SK-N-SH (cell line): ENCODE data around the gene TMEM38A. TPM values are rescaled to one million over a fixed set of nuclear protein-coding genes. Genes with fewer than 3 reads are reported as not detected.

Experiments
- CTCF ChIA-PET: fragments of 300-600, 350-600 bp; formaldehyde crosslinking; extraction: SDS; loops from one replicate; lab custom pipeline; 2021; lab: Yijun Ruan, JAX
- POLR2A ChIA-PET: fragments of 350-600 bp; sonication (Branson Sonifier 250); formaldehyde crosslinking; extraction: SDS; loops from one replicate; lab custom pipeline; 2020; ENCODE audit warnings: antibody characterized with exemption, inconsistent platforms; lab: Yijun Ruan, JAX
- DNase-seq: peaks from one replicate; pipeline ENCODE4 v3.0.0; 2012
- H2AFZ ChIP-seq: fragments of 200-600 bp; sonication (generic); 2 replicates; pipeline ENCODE4 v1.8.1; 2016; ENCODE audit warnings: antibody characterized with exemption, mild to moderate bottlenecking, low read depth
- H3F3A ChIP-seq: fragments of 200-600 bp; sonication (generic); replicated peaks from 2 replicates; pipeline ENCODE3; 2016; ENCODE audit warnings: antibody characterized with exemption, mild to moderate bottlenecking; ENCODE audit not compliant: insufficient read depth
- H3K27ac ChIP-seq, 2 experiments: fragments of 200-500 bp in 1 of 2; fragments of 200-600 bp in 1 of 2; sonication (Bioruptor generic) in 1 of 2; sonication (generic), shearing (Covaris generic) in 1 of 2; 2 replicates each; pipeline versions ENCODE4 v1.5.1 to v1.6.1; 2014 to 2016; ENCODE audit warnings: low read depth in 2 of 2, inconsistent platforms in 1 of 2, low read length in 1 of 2, mild to moderate bottlenecking in 1 of 2, mixed read lengths in 1 of 2
- H3K27me3 ChIP-seq: fragments of 200-600 bp; sonication (generic), shearing (Covaris generic); 2 replicates; pipeline ENCODE4 v1.6.1; 2016; ENCODE audit warnings: mixed run types; ENCODE audit not compliant: insufficient read depth
- H3K36me3 ChIP-seq, 2 experiments: fragments of 200-500 bp in 1 of 2; fragments of 200-600 bp in 1 of 2; sonication (Bioruptor generic) in 1 of 2; sonication (generic) in 1 of 2; replicated peaks in 1 of 2; 2 replicates each; pipeline versions ENCODE3 to v1.5.1; 2014 to 2016; ENCODE audit warnings: low read length in 1 of 2, mild to moderate bottlenecking in 1 of 2; ENCODE audit not compliant: insufficient read depth in 2 of 2, control insufficient read depth in 1 of 2
- H3K4me1 ChIP-seq, 2 experiments: fragments of 200-500 bp in 1 of 2; fragments of 200-600 bp in 1 of 2; sonication (Bioruptor generic) in 1 of 2; sonication (generic), shearing (Covaris generic) in 1 of 2; 2 replicates each; pipeline versions ENCODE4 v1.5.1 to v1.6.1; 2014 to 2016; ENCODE audit warnings: low read depth in 1 of 2, low read length in 1 of 2, mixed run types in 1 of 2; ENCODE audit not compliant: insufficient read depth in 2 of 2, control insufficient read depth in 1 of 2
- H3K4me2 ChIP-seq: fragments of 200-600 bp; sonication (generic), shearing (Covaris generic); 2 replicates; pipeline ENCODE4 v1.6.1; 2017; ENCODE audit warnings: mixed run types
- H3K4me3 ChIP-seq, 2 experiments: fragments of 200-500 bp in 1 of 2; fragments of 200-600 bp in 1 of 2; sonication (Bioruptor generic) in 1 of 2; sonication (generic), shearing (Covaris generic) in 1 of 2; 2 replicates each; pipeline versions ENCODE4 v1.5.1 to v1.8.1; 2014 to 2016; ENCODE audit warnings: low read depth in 2 of 2, inconsistent platforms in 1 of 2, low read length in 1 of 2, mild to moderate bottlenecking in 1 of 2, mixed read lengths in 1 of 2, moderate library complexity in 1 of 2
- H3K79me2 ChIP-seq: fragments of 200-600 bp; sonication (generic); 2 replicates; pipeline ENCODE4 v1.8.1; 2017; ENCODE audit warnings: mild to moderate bottlenecking; ENCODE audit not compliant: insufficient read depth
- H3K9ac ChIP-seq: fragments of 200-600 bp; sonication (generic); 2 replicates; pipeline ENCODE4 v1.6.1; 2017; ENCODE audit warnings: mixed run types
- H3K9me2 ChIP-seq: fragments of 200-600 bp; sonication (generic); 2 replicates; pipeline ENCODE4 v1.6.1; 2017; ENCODE audit warnings: mixed run types
- H3K9me3 ChIP-seq: fragments of 200-600 bp; sonication (generic); 2 replicates; pipeline ENCODE4 v1.6.1; 2017; ENCODE audit warnings: mixed run types, mild to moderate bottlenecking, moderate library complexity
- H4K20me1 ChIP-seq: fragments of 200-600 bp; sonication (generic); 2 replicates; pipeline ENCODE4 v1.6.1; 2017; ENCODE audit warnings: mild to moderate bottlenecking, mixed run types; ENCODE audit not compliant: insufficient read depth
- CHD2 ChIP-seq: fragments of 150-350 bp; IDR thresholded peaks from 2 replicates; pipeline ENCODE4 v1.6.1; 2018; ENCODE audit warnings: low read length; ENCODE audit not compliant: partially characterized antibody
- ELF1 ChIP-seq: IDR thresholded peaks from 2 replicates; pipeline ENCODE4 v1.4.0; 2012
- FOXJ3 ChIP-seq: sonication (generic); formaldehyde crosslinking; IDR thresholded peaks from 2 replicates; pipeline ENCODE4 v1.5.1; 2020; ENCODE audit warnings: mild to moderate bottlenecking, missing genetic modification reagents
- IRF3 ChIP-seq: fragments of 150-350 bp; IDR thresholded peaks from 2 replicates; pipeline ENCODE4 v1.6.1; 2016; ENCODE audit warnings: mild to moderate bottlenecking, low read depth, low read length
- MAX ChIP-seq: IDR thresholded peaks from 2 replicates; pipeline ENCODE4 v1.4.0; 2012; ENCODE audit warnings: low read depth
- NFIC ChIP-seq: IDR thresholded peaks from 2 replicates; pipeline ENCODE4 v1.4.0; 2012; ENCODE audit warnings: borderline replicate concordance
- POLR2AphosphoS5 ChIP-seq: IDR thresholded peaks from 2 replicates; pipeline ENCODE4 v1.6.1; 2012; ENCODE audit warnings: low read depth, low read length
- REST ChIP-seq: IDR thresholded peaks from 2 replicates; pipeline ENCODE4 v1.6.1; 2012; ENCODE audit warnings: mild to moderate bottlenecking, low read depth, low read length, moderate library complexity
- RFX5 ChIP-seq: IDR thresholded peaks from 2 replicates; pipeline ENCODE4 v1.6.1; 2012; ENCODE audit warnings: mild to moderate bottlenecking, improper control_type of control experiment, low read length
- SMC3 ChIP-seq: IDR thresholded peaks from 2 replicates; pipeline ENCODE4 v1.6.1; 2012; ENCODE audit warnings: low read depth, low read length, improper control_type of control experiment
- TAF1 ChIP-seq: IDR thresholded peaks from 2 replicates; pipeline ENCODE4 v1.6.1; 2012; ENCODE audit warnings: low read depth, mild to moderate bottlenecking, low read length, moderate library complexity, borderline replicate concordance
- TEAD4 ChIP-seq: IDR thresholded peaks from 2 replicates; pipeline ENCODE4 v1.4.0; 2012; ENCODE audit warnings: mild to moderate bottlenecking, borderline replicate concordance; ENCODE audit not compliant: insufficient read depth
- USF1 ChIP-seq: IDR thresholded peaks from 2 replicates; pipeline ENCODE4 v1.4.0; 2012; ENCODE audit warnings: low read depth, borderline replicate concordance
- YY1 ChIP-seq: IDR thresholded peaks from 2 replicates; pipeline ENCODE4 v1.4.0; 2012; ENCODE audit warnings: low read depth, mild to moderate bottlenecking
- ZBTB33 ChIP-seq: IDR thresholded peaks from 2 replicates; pipeline ENCODE4 v1.4.0; 2012; ENCODE audit warnings: low read depth, borderline replicate concordance
- WGBS: methylation state at CpG from one replicate; pipeline ENCODE4 v1.1.6; 2017; ENCODE audit warnings: low lambda C conversion rate; 5-methylcytosine and 5-hydroxymethylcytosine counted together
- polyA plus RNA-seq, 3 experiments: library from polyadenylated mRNA; depleted of rRNA; stranded (reverse); fragments of >200 nt; gene quantifications; 2 replicates each; pipeline ENCODE4 v1.2.3, GENCODE V29; 2012

The TMEM38A gene
- polyA plus RNA-seq, 1 of the 3 experiments (the other 2 are of a cell fraction): 3.3 TPM

- H3K9ac ChIP-seq: no peak overlapping the region
Observed at GRCh38 chr19:16645140-16645539, 15.8 kb upstream of the TMEM38A start.

More at GRCh38 chr19:16645140-16645539, 15.8 kb upstream of the TMEM38A start:
- H3K36me3 ChIP-seq: peaks cover 37 to 66% of the 10 kb centered on the region in 2 experiments
- no peak for DNase-seq
- H3K9me2 ChIP-seq: no peaks in the 10 kb centered on the region
- H3F3A ChIP-seq: no peaks in the 10 kb centered on the region
- no peak overlapping the region for H3K4me2 ChIP-seq
- H3K79me2 ChIP-seq: peaks cover 88% of the 10 kb centered on the region
- WGBS: 100% methylated on average over 9 of the region's 9 CpGs
- CTCF ChIA-PET: interaction anchor here (2.1 kb wide), 1 partner anchor 12 kb away, joined by 5 read pairs; no protein-coding TSS in a partner anchor
- no peak overlapping the region for H2AFZ ChIP-seq
- no peaks in the 10 kb centered on the region for H3K27me3 ChIP-seq
- no peaks in the 10 kb centered on the region for H3K4me1 ChIP-seq
- no peak overlapping the region for H3K27ac ChIP-seq
- H4K20me1 ChIP-seq: peaks cover 5% of the 10 kb centered on the region; the same call in 1 of the 2 replicates
- no peaks in the 10 kb centered on the region for H3K9me3 ChIP-seq
- POLR2A ChIA-PET: interaction anchor here (0.6 to 1.0 kb wide), 2 partner anchors 9 to 13 kb away, joined by 3 to 5 read pairs; no protein-coding TSS in a partner anchor
- no peak for TF ChIP-seq SMC3
- TF ChIP-seq ZBTB33: no peak
- no peak for TF ChIP-seq USF1
- no peak for TF ChIP-seq TAF1
- no peak for TF ChIP-seq TEAD4
- no peak for TF ChIP-seq YY1
- no peak for TF ChIP-seq REST
- TF ChIP-seq IRF3: no peak
- no peak for TF ChIP-seq RFX5
- no peak for TF ChIP-seq NFIC
- no peak for TF ChIP-seq CHD2
- TF ChIP-seq MAX: no peak
- TF ChIP-seq FOXJ3: no peak
- no peak for TF ChIP-seq POLR2AphosphoS5
- TF ChIP-seq ELF1: no peak
- TF ChIP-seq, all 33 proteins: peak for 0
- no peak overlapping the region for H3K4me3 ChIP-seq
